Neuronal stem cell (in vitro differentiated cells): ENCODE data around the gene DPYSL4.
A peak's percentile ranks its signal among the peaks of the same experiment; 100 is the strongest.

Source experiments
- DNase-seq: peaks from one replicate; pipeline ENCODE4 v3.0.0-alpha.2; 2013; ENCODE audit warnings: low spot score
- H2AFZ ChIP-seq: one replicate; pipeline ENCODE4 v1.6.1; 2013; ENCODE audit warnings: mild to moderate bottlenecking, low read length, inconsistent platforms
- H2AK5ac ChIP-seq: 2 replicates; pipeline ENCODE4 v1.6.1; 2013; ENCODE audit warnings: low read depth, mild to moderate bottlenecking, inconsistent platforms, low read length, moderate library complexity, mixed read lengths
- H2BK120ac ChIP-seq: 2 replicates; pipeline ENCODE4 v1.6.1; 2013; ENCODE audit warnings: low read depth, mild to moderate bottlenecking, inconsistent platforms, low read length, moderate library complexity, mixed read lengths
- H2BK12ac ChIP-seq: one replicate; pipeline ENCODE4 v1.6.1; 2013; ENCODE audit warnings: low read length, inconsistent platforms
- H2BK15ac ChIP-seq: 2 replicates; pipeline ENCODE4 v1.6.1; 2013; ENCODE audit warnings: mild to moderate bottlenecking, low read length, inconsistent platforms, mixed read lengths
- H2BK5ac ChIP-seq: one replicate; pipeline ENCODE4 v1.6.1; 2013; ENCODE audit warnings: inconsistent platforms, mild to moderate bottlenecking, low read length, moderate library complexity
- H3K14ac ChIP-seq: one replicate; pipeline ENCODE4 v1.6.1; 2013; ENCODE audit warnings: low read length, inconsistent platforms
- H3K18ac ChIP-seq: 2 replicates; pipeline ENCODE4 v1.6.1; 2013; ENCODE audit warnings: low read length, inconsistent platforms
- H3K23ac ChIP-seq: 2 replicates; pipeline ENCODE4 v1.6.1; 2013; ENCODE audit warnings: low read depth, mild to moderate bottlenecking, mixed read lengths, low read length, inconsistent platforms; ENCODE audit not compliant: poor library complexity
- H3K27ac ChIP-seq: replicated peaks from 3 replicates; pipeline ENCODE4 v1.5.1; 2013; ENCODE audit warnings: low read length, inconsistent platforms
- H3K27me3 ChIP-seq, 3 experiments: 2 replicates each; pipeline ENCODE4 v1.6.1; 2013; ENCODE audit warnings: low read length in 3 of 3, mild to moderate bottlenecking in 2 of 3, inconsistent platforms in 1 of 3, low read depth in 1 of 3, mixed read lengths in 1 of 3, moderate library complexity in 1 of 3; ENCODE audit not compliant: control insufficient read depth in 3 of 3, insufficient read depth in 3 of 3
- H3K36me3 ChIP-seq, 2 donors: replicated peaks in 1 of 2; 2 replicates each; pipeline ENCODE4 v1.6.1; 2013; ENCODE audit warnings: low read length in 2 of 2; ENCODE audit not compliant: control insufficient read depth in 2 of 2, insufficient read depth in 2 of 2
- H3K4ac ChIP-seq: 2 replicates; pipeline ENCODE4 v1.6.1; 2013; ENCODE audit warnings: inconsistent platforms, mild to moderate bottlenecking, low read length, moderate library complexity
- H3K4me1 ChIP-seq, 2 donors: 1 replicate in 1 of 2; 2 replicates in 1 of 2; pipeline ENCODE4 v1.6.1; 2013; ENCODE audit warnings: low read length in 2 of 2, low read depth in 1 of 2; ENCODE audit not compliant: control insufficient read depth in 2 of 2, insufficient read depth in 1 of 2
- H3K4me2 ChIP-seq: one replicate; pipeline ENCODE4 v1.6.1; 2013; ENCODE audit warnings: mild to moderate bottlenecking, low read length, inconsistent platforms; ENCODE audit not compliant: insufficient read depth, poor library complexity, severe bottlenecking
- H3K4me3 ChIP-seq, 2 donors: 2 replicates each; pipeline ENCODE4 v1.5.1; 2013; ENCODE audit warnings: low read length in 2 of 2, mild to moderate bottlenecking in 2 of 2, inconsistent platforms in 1 of 2, moderate library complexity in 1 of 2
- H3K79me1 ChIP-seq: one replicate; pipeline ENCODE4 v1.6.1; 2013; ENCODE audit warnings: low read depth, mild to moderate bottlenecking, inconsistent platforms, low read length, moderate library complexity
- H3K9ac ChIP-seq: one replicate; pipeline ENCODE4 v1.6.1; 2013; ENCODE audit warnings: mild to moderate bottlenecking, low read depth, low read length, inconsistent platforms; ENCODE audit not compliant: poor library complexity
- H3K9me3 ChIP-seq, 2 donors: replicated peaks in 1 of 2; 2 replicates each; pipeline versions ENCODE3 to v1.6.1; 2013; ENCODE audit warnings: low read length in 2 of 2, mild to moderate bottlenecking in 2 of 2, inconsistent platforms in 1 of 2, low read depth in 1 of 2, mixed read lengths in 1 of 2, moderate library complexity in 1 of 2; ENCODE audit not compliant: control insufficient read depth in 2 of 2, insufficient read depth in 1 of 2
- H4K8ac ChIP-seq: one replicate; pipeline ENCODE4 v1.6.1; 2013; ENCODE audit warnings: low read depth, mild to moderate bottlenecking, inconsistent platforms, low read length, moderate library complexity
- H4K91ac ChIP-seq: one replicate; pipeline ENCODE4 v1.6.1; 2013; ENCODE audit warnings: low read length, low read depth, mild to moderate bottlenecking, inconsistent platforms; ENCODE audit not compliant: poor library complexity
- WGBS, 2 donors: extraction: QIAGEN DNeasy Blood & Tissue Kit; methylation state at CpG; one replicate each; pipeline ENCODE4 v1.1.7; 2013; ENCODE audit warnings: missing lambda C conversion rate in 2 of 2, mixed read lengths in 1 of 2; ENCODE audit not compliant: insufficient read length in 2 of 2, insufficient replicate concordance in 1 of 2; ENCODE audit errors: extremely low coverage in 2 of 2; 5-methylcytosine and 5-hydroxymethylcytosine counted together

DPYSL4 gene

DNA sequence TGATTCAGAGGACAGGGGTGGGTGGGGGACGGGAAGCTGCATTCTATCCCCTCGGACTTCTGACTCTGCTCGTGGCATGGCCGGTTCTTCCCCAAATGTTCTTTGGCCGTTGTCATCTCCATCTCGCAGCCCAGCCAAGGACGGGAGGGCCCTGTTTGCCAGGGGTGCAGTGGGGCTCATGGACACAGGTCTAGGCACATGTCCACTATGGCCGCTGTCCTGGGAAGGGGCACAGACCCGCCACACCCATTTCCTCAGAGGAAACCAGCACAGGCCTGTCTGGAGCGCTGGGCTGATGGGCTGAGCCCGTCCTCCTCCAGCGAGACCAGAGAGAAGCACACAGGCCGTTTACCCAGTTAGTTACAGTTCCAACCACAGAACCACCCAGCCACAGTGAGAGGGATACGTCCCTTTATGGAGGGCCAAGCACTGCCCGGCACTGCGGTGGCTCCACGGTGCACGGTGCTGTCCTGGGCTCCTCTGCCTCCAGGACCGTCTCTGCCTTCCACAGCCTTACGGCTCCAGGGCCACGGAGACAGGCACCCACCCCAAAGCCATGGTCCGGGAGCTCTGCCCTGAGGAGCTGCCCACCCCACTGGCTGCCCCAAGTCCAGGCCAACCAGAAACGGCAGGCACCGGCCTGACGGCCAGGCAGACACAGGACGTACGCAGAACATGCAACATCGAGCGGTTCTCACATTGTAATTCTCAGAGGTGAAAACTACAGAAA is 20.2 kb downstream of the DPYSL4 start:
- no peak overlapping the region for H4K91ac ChIP-seq
- no peak overlapping the region for H3K4ac ChIP-seq
- no peak overlapping the region for H2BK15ac ChIP-seq
- no peak overlapping the region for H3K9ac ChIP-seq
- H3K14ac ChIP-seq = peak overlapping the region; percentile 79
- H3K23ac ChIP-seq = peak overlapping the region; percentile 65
- DNase-seq = no peak
- no peaks in the 10 kb centered on the region for H3K9me3 ChIP-seq
- no peak overlapping the region for H3K27ac ChIP-seq
- H3K18ac ChIP-seq = no peak overlapping the region
- no peak overlapping the region for H2BK12ac ChIP-seq
- no peak overlapping the region for H4K8ac ChIP-seq
- H3K36me3 ChIP-seq = peaks cover 8 to 36% of the 10 kb centered on the region in 2 donors
- peak overlapping the region in 1 of 2 donors; percentile 44 for H3K4me3 ChIP-seq
- H2AFZ ChIP-seq = no peak overlapping the region
- H3K4me2 ChIP-seq = no peak overlapping the region
- H2BK120ac ChIP-seq = no peak overlapping the region
- peak overlapping the region; percentile 24 for H2AK5ac ChIP-seq
- no CpG with 5 or more reads among the region's 29 CpGs for WGBS, 2 donors
- no peak overlapping the region for H2BK5ac ChIP-seq
- no peaks in the 10 kb centered on the region for H3K27me3 ChIP-seq
- H3K4me1 ChIP-seq = no peaks in the 10 kb centered on the region
- H3K79me1 ChIP-seq = no peaks in the 10 kb centered on the region

GRCh38 chr10:132207536-132208461 is 21.1 kb downstream of the DPYSL4 start:
- no peaks in the 10 kb centered on the region for H3K4me1 ChIP-seq
- H2BK120ac ChIP-seq = no peak overlapping the region
- H2AK5ac ChIP-seq = no peak overlapping the region
- no peak overlapping the region for H3K4me3 ChIP-seq
- peaks cover 0 to 2% of the 10 kb centered on the region in 2 donors for H3K9me3 ChIP-seq
- no peak overlapping the region for H2BK15ac ChIP-seq
- DNase-seq = no peak
- H3K4ac ChIP-seq = peak overlapping the region; percentile 48
- H3K18ac ChIP-seq = peak overlapping the region; percentile 83
- H3K79me1 ChIP-seq = no peaks in the 10 kb centered on the region
- peak overlapping the region; percentile 34 for H3K9ac ChIP-seq
- H4K91ac ChIP-seq = no peak overlapping the region
- H2BK5ac ChIP-seq = no peak overlapping the region
- H2AFZ ChIP-seq = no peak overlapping the region
- no peak overlapping the region for H2BK12ac ChIP-seq
- peaks cover 3 to 28% of the 10 kb centered on the region in 2 donors for H3K36me3 ChIP-seq
- no CpG with 5 or more reads among the region's 48 CpGs for WGBS, 2 donors
- H3K4me2 ChIP-seq = no peak overlapping the region
- no peak overlapping the region for H3K27ac ChIP-seq
- H3K14ac ChIP-seq = peak overlapping the region; percentile 83
- no peaks in the 10 kb centered on the region for H3K27me3 ChIP-seq
- H3K23ac ChIP-seq = peak overlapping the region; percentile 25
- H4K8ac ChIP-seq = no peak overlapping the region

- Histone ChIP-seq H3K4me1 (no peaks in the 10 kb centered on the region), H3K18ac (peak overlapping the region; percentile 5), H2BK120ac (no peak overlapping the region), H4K8ac (no peak overlapping the region), H2BK12ac (no peak overlapping the region), H3K4me2 (no peak overlapping the region), H2BK5ac (no peak overlapping the region), H3K36me3 (peaks cover 3 to 20% of the 10 kb centered on the region in 2 donors), H3K27ac (no peak overlapping the region), H3K9me3 (peaks cover 0 to 9% of the 10 kb centered on the region in 2 donors), H3K14ac (peak overlapping the region; percentile 83), H3K9ac (no peak overlapping the region), H3K4me3 (no peak overlapping the region), H2BK15ac (no peak overlapping the region), H3K27me3 (no peaks in the 10 kb centered on the region), H3K79me1 (no peaks in the 10 kb centered on the region), H3K4ac (no peak overlapping the region), H3K23ac (no peak overlapping the region), H4K91ac (no peak overlapping the region), H2AFZ (no peak overlapping the region), H2AK5ac (no peak overlapping the region)
- no CpG with 5 or more reads among the region's 17 CpGs for WGBS, 2 donors
- no peak for DNase-seq
Observed at GRCh38 chr10:132208462-132209050, 21.8 kb downstream of the DPYSL4 start.

GRCh38 chr10:132209130-132209529 is 22.4 kb downstream of the DPYSL4 start:
- Histone ChIP-seq H3K27ac (no peak overlapping the region), H3K9ac (no peak overlapping the region), H3K4me2 (no peak overlapping the region)

More at GRCh38 chr10:132209130-132209529, 22.4 kb downstream of the DPYSL4 start:
- Histone ChIP-seq H3K23ac (no peak overlapping the region), H3K9me3 (peaks cover 0 to 14% of the 10 kb centered on the region in 2 donors), H3K4me1 (no peaks in the 10 kb centered on the region), H3K4me3 (no peak overlapping the region), H4K8ac (no peak overlapping the region), H2BK12ac (no peak overlapping the region), H4K91ac (no peak overlapping the region), H2BK120ac (no peak overlapping the region), H3K4ac (no peak overlapping the region), H2BK5ac (no peak overlapping the region), H3K36me3 (peaks cover 2 to 15% of the 10 kb centered on the region in 2 donors), H3K79me1 (no peaks in the 10 kb centered on the region), H3K14ac (no peak overlapping the region), H3K27me3 (no peaks in the 10 kb centered on the region), H3K18ac (no peak overlapping the region), H2BK15ac (no peak overlapping the region), H2AK5ac (no peak overlapping the region), H2AFZ (no peak overlapping the region)
- DNase-seq = no peak
- no CpG with 5 or more reads among the region's 14 CpGs for WGBS, 2 donors
